CD4-positive, alpha-beta T cell treated with Interleukin-17A for 4 hours (primary cell): Measurements from ENCODE around the gene TCN2.
"Not testable (repeated sequence)": the region's sequence is repeated elsewhere in the genome, so short reads cannot be mapped to it uniquely, and the experiment has no call there.

Experiments used
- DNase-seq: peaks from one replicate; pipeline ENCODE4 v3.0.0-alpha.2; 2020; ENCODE audit warnings: mixed read lengths

Gene TCN2

GRCh38 chr22:30611197-30611596 is 4.2 kb downstream of the TCN2 start:
- DNase-seq = no peak

- DNase-seq = no peak
Observed at GRCh38 chr22:30612789-30613188, 5.8 kb downstream of the TCN2 start.

GRCh38 chr22:30614268-30614667 is 7.3 kb downstream of the TCN2 start:
- DNase-seq = no peak

GRCh38 chr22:30614879-30615278 is 7.9 kb downstream of the TCN2 start:
- DNase-seq = no peak

GRCh38 chr22:30615543-30615954 is 8.6 kb downstream of the TCN2 start:
- DNase-seq = no peak

GRCh38 chr22:30617819-30618218 is 10.8 kb downstream of the TCN2 start:
- DNase-seq = no peak

GRCh38 chr22:30619909-30620308 is 12.9 kb downstream of the TCN2 start:
- DNase-seq = not testable (repeated sequence)

GRCh38 chr22:30626413-30626812 is 19.4 kb downstream of the TCN2 start:
- DNase-seq = no peak

GRCh38 chr22:30627471-30627870 is 20.5 kb downstream of the TCN2 start:
- no peak for DNase-seq

GRCh38 chr22:30628491-30628890 is 21.5 kb downstream of the TCN2 start:
- DNase-seq = no peak

GRCh38 chr22:30631469-30631868 is 24.5 kb downstream of the TCN2 start:
- not testable (repeated sequence) for DNase-seq

- peak; percentile 94 for DNase-seq
Observed at GRCh38 chr22:30634471-30635233, 27.7 kb downstream of the TCN2 start.

- peak; percentile 98 for DNase-seq
Observed at GRCh38 chr22:30635273-30636225, 28.6 kb downstream of the TCN2 start, which contains the start of gene SLC35E4. SLC35E4 (plus strand) TSS chr22:30635781; CDS start chr22:30636451, 670 bp downstream.

GRCh38 chr22:30636226-30637077 is 29.5 kb downstream of the TCN2 start:
- peak; percentile 21 for DNase-seq

- no peak for DNase-seq
Observed at GRCh38 chr22:30637701-30638114, 30.7 kb downstream of the TCN2 start.

GRCh38 chr22:30640361-30640760 is 33.4 kb downstream of the TCN2 start:
- DNase-seq = no peak

- no peak for DNase-seq
Observed at GRCh38 chr22:30640839-30641430, 34.0 kb downstream of the TCN2 start.

- DNase-seq = no peak
Observed at GRCh38 chr22:30643055-30643875, 36.3 kb downstream of the TCN2 start.

- no peak for DNase-seq
Observed at GRCh38 chr22:30646518-30647160, 39.7 kb downstream of the TCN2 start.

GRCh38 chr22:30647536-30647935 is 40.6 kb downstream of the TCN2 start:
- no peak for DNase-seq

- no peak for DNase-seq
Observed at GRCh38 chr22:30648825-30649224, 41.9 kb downstream of the TCN2 start.
